GM12873 (cell line): ENCODE results near the gene MED13.

Source experiments
- CTCF ChIP-seq: IDR thresholded peaks from 2 replicates; pipeline ENCODE4 v1.5.1; 2012; ENCODE audit warnings: low read depth, mild to moderate bottlenecking, moderate library complexity, low read length, control low read depth; ENCODE audit not compliant: insufficient read depth; ENCODE audit errors: missing control alignments

The MED13 gene

GRCh38 chr17:62049299-62049698 is 15.8 kb downstream of the MED13 start:
- TF ChIP-seq CTCF = no peak

- TF ChIP-seq CTCF = no peak
Measured at GRCh38 chr17:62048262-62048661, 16.8 kb downstream of the MED13 start.

GRCh38 chr17:62045517-62045916 is 19.6 kb downstream of the MED13 start:
- TF ChIP-seq CTCF = no peak

- no peak for TF ChIP-seq CTCF
Measured at GRCh38 chr17:62045109-62045508, 20.0 kb downstream of the MED13 start.

- no peak for TF ChIP-seq CTCF
Measured at GRCh38 chr17:62043602-62044001, 21.5 kb downstream of the MED13 start.

- no peak for TF ChIP-seq CTCF
Measured at GRCh38 chr17:62043140-62043539, 21.9 kb downstream of the MED13 start.

GRCh38 chr17:62038248-62038647 is 26.8 kb downstream of the MED13 start:
- no peak for TF ChIP-seq CTCF
